ENCODE results near the gene ARHGEF1.

ARHGEF1 gene

GRCh38 chr19:41849067-41849466 lies 33.9 kb upstream of the ARHGEF1 start:
- TF ChIP-seq CTCF (conservative IDR thresholded peaks at IDR 0.05; ENCODE audit: low read length) = no peak
- TF ChIP-seq EZH2phosphoT487 (IDR thresholded peaks at IDR 0.05; ENCODE audit: borderline replicate concordance) = no peak
- Histone ChIP-seq H3K9me2 (replicated peaks; ENCODE audit: low read depth, low read length) (no peaks in the 10 kb centered on the region), H3K4me1 (ENCODE audit: insufficient read depth, low read length, poor library complexity, severe bottlenecking) (no peaks in the 10 kb centered on the region), H3K9ac (ENCODE audit: low read depth, low read length, poor library complexity, severe bottlenecking) (no peak overlapping the region), H3K4me3 (ENCODE audit: low read length, poor library complexity, severe bottlenecking) (no peak overlapping the region), H3K36me3 (ENCODE audit: insufficient read depth, low read length) (no peaks in the 10 kb centered on the region), H3K27me3 (ENCODE audit: insufficient read depth, low read length, poor library complexity, severe bottlenecking) (no peaks in the 10 kb centered on the region), H3K79me2 (ENCODE audit: insufficient read depth, low read length) (no peaks in the 10 kb centered on the region), H2AFZ (ENCODE audit: low read length) (no peak overlapping the region), H3K4me2 (ENCODE audit: low read depth, low read length, poor library complexity, severe bottlenecking) (no peak overlapping the region), H3K9me3 (ENCODE audit: insufficient read depth, low read depth, low read length) (no peaks in the 10 kb centered on the region), H4K20me1 (ENCODE audit: insufficient read depth, low read length, poor library complexity, severe bottlenecking) (no peaks in the 10 kb centered on the region), H3F3A (ENCODE audit: low read depth) (no peaks in the 10 kb centered on the region)

- Histone ChIP-seq H3K79me2 (ENCODE audit: insufficient read depth, low read length) (no peaks in the 10 kb centered on the region), H3K4me1 (ENCODE audit: insufficient read depth, low read length, poor library complexity, severe bottlenecking) (no peaks in the 10 kb centered on the region), H3K4me3 (ENCODE audit: low read length, poor library complexity, severe bottlenecking) (no peak overlapping the region), H3K9me2 (replicated peaks; ENCODE audit: low read depth, low read length) (no peaks in the 10 kb centered on the region), H2AFZ (ENCODE audit: low read length) (no peak overlapping the region), H3K9me3 (ENCODE audit: insufficient read depth, low read depth, low read length) (no peaks in the 10 kb centered on the region), H3K36me3 (ENCODE audit: insufficient read depth, low read length) (no peaks in the 10 kb centered on the region), H4K20me1 (ENCODE audit: insufficient read depth, low read length, poor library complexity, severe bottlenecking) (no peaks in the 10 kb centered on the region), H3K9ac (ENCODE audit: low read depth, low read length, poor library complexity, severe bottlenecking) (no peak overlapping the region), H3K27me3 (ENCODE audit: insufficient read depth, low read length, poor library complexity, severe bottlenecking) (no peaks in the 10 kb centered on the region), H3K4me2 (ENCODE audit: low read depth, low read length, poor library complexity, severe bottlenecking) (no peak overlapping the region), H3F3A (ENCODE audit: low read depth) (no peaks in the 10 kb centered on the region)
- TF ChIP-seq EZH2phosphoT487 (IDR thresholded peaks at IDR 0.05; ENCODE audit: borderline replicate concordance) = no peak
- TF ChIP-seq CTCF (conservative IDR thresholded peaks at IDR 0.05; ENCODE audit: low read length) = no peak
Observed at GRCh38 chr19:41850381-41850780, 32.6 kb upstream of the ARHGEF1 start.

GRCh38 chr19:41851456-41851855 lies 31.5 kb upstream of the ARHGEF1 start:
- no peaks in the 10 kb centered on the region for H3K27me3 ChIP-seq (ENCODE audit: insufficient read depth, low read length, poor library complexity, severe bottlenecking)
- TF ChIP-seq EZH2phosphoT487 (IDR thresholded peaks at IDR 0.05; ENCODE audit: borderline replicate concordance) = no peak
- no peak for TF ChIP-seq CTCF (conservative IDR thresholded peaks at IDR 0.05; ENCODE audit: low read length)

More at GRCh38 chr19:41851456-41851855, 31.5 kb upstream of the ARHGEF1 start:
- Histone ChIP-seq H3K4me2 (ENCODE audit: low read depth, low read length, poor library complexity, severe bottlenecking) (no peak overlapping the region), H3K9me3 (ENCODE audit: insufficient read depth, low read depth, low read length) (no peaks in the 10 kb centered on the region), H3K79me2 (ENCODE audit: insufficient read depth, low read length) (no peaks in the 10 kb centered on the region), H3K4me3 (ENCODE audit: low read length, poor library complexity, severe bottlenecking) (no peak overlapping the region), H3K9ac (ENCODE audit: low read depth, low read length, poor library complexity, severe bottlenecking) (no peak overlapping the region), H3K4me1 (ENCODE audit: insufficient read depth, low read length, poor library complexity, severe bottlenecking) (no peaks in the 10 kb centered on the region), H3K9me2 (replicated peaks; ENCODE audit: low read depth, low read length) (no peaks in the 10 kb centered on the region), H3F3A (ENCODE audit: low read depth) (no peaks in the 10 kb centered on the region), H3K36me3 (ENCODE audit: insufficient read depth, low read length) (no peaks in the 10 kb centered on the region), H4K20me1 (ENCODE audit: insufficient read depth, low read length, poor library complexity, severe bottlenecking) (no peaks in the 10 kb centered on the region), H2AFZ (ENCODE audit: low read length) (no peak overlapping the region)
